Muscle of back (tissue), 11 donors: Measurements from ENCODE around the gene FUCA1. TPM values are rescaled to one million over a fixed set of nuclear protein-coding genes. Genes with fewer than 3 reads are reported as not detected.
A peak's percentile ranks its signal among the peaks of the same experiment; 100 is the strongest.
"Not testable (repeated sequence)": the region's sequence is repeated elsewhere in the genome, so short reads cannot be mapped to it uniquely, and the experiment has no call there.

Experiments used
- DNase-seq, 3 donors: peaks; one replicate each; pipeline versions ENCODE4 v3.0.0 to v3.0.0-alpha.2; 2013
- polyA plus RNA-seq, 10 donors: library from polyadenylated mRNA; unstranded; fragments of 120-200 nt; gene quantifications; one replicate each; pipeline ENCODE4 v1.2.1, GENCODE V29; 2013; ENCODE audit not compliant: insufficient read length in 10 of 10

The FUCA1 gene
- polyA plus RNA-seq, 10 donors: 11.2 to 20.8 (median 14.0) TPM

GRCh38 chr1:23897083-23897482 is 29.0 kb upstream of the FUCA1 start:
- no peak for DNase-seq

GRCh38 chr1:23896491-23896890 is 28.4 kb upstream of the FUCA1 start:
- DNase-seq: no peak

- no peak for DNase-seq
Observed at GRCh38 chr1:23895993-23896392, 27.9 kb upstream of the FUCA1 start.

- DNase-seq: no peak
Observed at GRCh38 chr1:23895082-23895481, 27.0 kb upstream of the FUCA1 start.

GRCh38 chr1:23889074-23889473 is 21.0 kb upstream of the FUCA1 start:
- no peak for DNase-seq

GRCh38 chr1:23885222-23885621 is 17.1 kb upstream of the FUCA1 start:
- no peak for DNase-seq

GRCh38 chr1:23882746-23883145 is 14.7 kb upstream of the FUCA1 start:
- no peak for DNase-seq

- no peak for DNase-seq
Observed at GRCh38 chr1:23879809-23880208, 11.7 kb upstream of the FUCA1 start.

- no peak for DNase-seq
Observed at GRCh38 chr1:23878668-23879067, 10.6 kb upstream of the FUCA1 start.

- DNase-seq: no peak
Observed at GRCh38 chr1:23875382-23875781, 7.3 kb upstream of the FUCA1 start.

- DNase-seq: no peak
Observed at GRCh38 chr1:23872421-23872820, 4.3 kb upstream of the FUCA1 start.

- peak in 1 of 3 donors; percentile 19 for DNase-seq
Observed at GRCh38 chr1:23869051-23869450, 961 bp upstream of the FUCA1 start.

- no peak for DNase-seq
Observed at GRCh38 chr1:23868557-23869016, 497 bp upstream of the FUCA1 start.

- no peak for DNase-seq
Observed at GRCh38 chr1:23867542-23867894, 572 bp downstream of the FUCA1 start.

GRCh38 chr1:23865543-23865930 is 2.6 kb downstream of the FUCA1 start:
- peak in 2 of 3 donors; percentile 27 to 30 for DNase-seq

- no peak for DNase-seq
Observed at GRCh38 chr1:23864801-23865542, 3.1 kb downstream of the FUCA1 start.

GRCh38 chr1:23862640-23863039 is 5.5 kb downstream of the FUCA1 start:
- no peak for DNase-seq

GRCh38 chr1:23854568-23854967 is 13.5 kb downstream of the FUCA1 start:
- no peak for DNase-seq

GRCh38 chr1:23853124-23853523 is 15.0 kb downstream of the FUCA1 start:
- DNase-seq: not testable (repeated sequence)

- not testable (repeated sequence) for DNase-seq
Observed at GRCh38 chr1:23851406-23851805, 16.7 kb downstream of the FUCA1 start.

GRCh38 chr1:23848673-23849616 is 19.1 kb downstream of the FUCA1 start:
- DNase-seq: no peak

- not testable (repeated sequence) for DNase-seq
Observed at GRCh38 chr1:23847482-23848095, 20.5 kb downstream of the FUCA1 start.
